HG03139 (cell line): Measurements from ENCODE around the gene FRMD5.

Source experiments
- ATAC-seq: cut with Tn5 transposase; IDR thresholded peaks from one replicate; pipeline ENCODE4 v1.9.1; 2021; ENCODE audit not compliant: unreplicated experiment

Gene FRMD5

DNA sequence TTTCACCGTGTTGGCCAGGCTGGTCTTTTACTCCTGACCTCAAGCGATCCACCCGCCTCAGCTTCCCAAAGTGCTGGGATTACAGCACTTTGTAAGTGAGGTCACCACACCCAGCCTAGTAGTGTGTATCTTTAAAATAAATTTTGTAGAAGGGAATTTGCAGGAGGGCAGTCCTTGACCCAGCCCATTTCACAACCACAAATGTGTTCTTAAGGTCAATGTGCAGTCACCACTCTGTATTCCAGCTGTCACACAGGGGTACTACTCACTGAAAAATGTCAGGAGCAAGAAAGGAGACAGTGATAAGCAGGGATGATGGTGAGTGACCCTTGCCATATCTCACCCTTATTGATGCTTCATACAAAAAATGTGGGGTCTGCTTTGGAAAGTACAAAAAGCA lies 98.5 kb downstream of the FRMD5 start:
- no peak for ATAC-seq

DNA sequence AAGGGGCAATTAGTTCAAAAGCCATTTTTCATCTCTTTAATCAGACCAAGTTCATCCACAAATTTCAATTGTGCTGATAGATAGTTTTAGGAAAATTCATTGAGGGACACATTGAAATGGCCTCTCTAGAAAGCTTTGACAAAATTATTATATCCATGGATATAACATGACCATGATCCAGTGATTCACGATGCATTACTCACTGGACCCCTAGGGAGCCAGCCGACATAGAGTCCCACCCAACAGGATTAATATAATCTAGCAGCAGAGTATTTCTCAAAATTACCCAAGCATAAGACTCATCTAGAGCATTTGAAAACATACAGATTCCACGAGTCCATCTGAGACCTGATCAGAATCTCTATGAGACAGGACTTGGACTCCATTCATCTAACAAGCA lies 100.3 kb downstream of the FRMD5 start:
- ATAC-seq: no peak

GRCh38 chr15:44093836-44094235 lies 101.2 kb downstream of the FRMD5 start:
- ATAC-seq: no peak

DNA sequence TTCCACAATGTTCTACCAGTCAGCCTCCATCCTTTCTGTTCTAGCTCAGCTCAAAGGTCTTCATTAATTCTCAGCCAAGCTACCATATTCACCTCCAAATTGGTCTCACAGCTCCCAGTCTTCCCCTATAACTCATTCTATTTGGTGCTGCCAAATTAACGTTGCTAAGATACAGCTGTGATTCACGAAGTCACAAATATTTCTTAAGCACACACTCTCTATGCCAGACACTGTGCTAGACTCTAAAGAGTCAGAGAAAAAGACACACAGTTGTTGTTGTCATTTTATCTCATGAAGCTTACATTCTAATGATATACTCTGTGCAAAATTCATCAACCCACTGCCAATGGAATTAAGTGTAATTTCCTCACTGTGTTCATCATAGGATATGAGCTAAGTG lies 102.8 kb downstream of the FRMD5 start:
- ATAC-seq: no peak

GRCh38 chr15:44087578-44088465 lies 107.2 kb downstream of the FRMD5 start:
- ATAC-seq: no peak

DNA sequence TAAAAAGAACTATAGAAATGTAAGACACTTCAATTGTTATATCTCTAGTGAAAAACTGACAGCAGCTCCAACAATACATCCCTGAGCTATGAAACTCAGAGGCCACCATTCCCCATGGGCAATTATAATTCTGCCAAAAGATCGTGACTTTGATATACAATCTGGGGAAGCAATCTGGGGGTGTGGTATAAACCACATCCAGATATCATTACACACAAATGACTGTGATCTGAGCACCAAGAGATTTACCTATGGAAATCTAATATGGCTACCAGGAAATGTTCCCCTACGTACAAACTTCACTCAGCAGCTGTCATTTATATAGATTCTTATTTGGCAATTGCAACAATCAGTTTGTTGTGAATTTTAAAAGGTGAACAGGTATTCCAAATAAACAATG lies 110.3 kb downstream of the FRMD5 start:
- ATAC-seq: no peak

GRCh38 chr15:44084171-44084570 lies 110.9 kb downstream of the FRMD5 start:
- no peak for ATAC-seq

- ATAC-seq: no peak
These were observed 112.4 kb downstream of the FRMD5 start for GRCh38 chr15:44082558-44083157.

GRCh38 chr15:44081026-44082013 lies 113.8 kb downstream of the FRMD5 start:
- no peak for ATAC-seq

- ATAC-seq: no peak
These were observed 119.5 kb downstream of the FRMD5 start for GRCh38 chr15:44075535-44075934.

GRCh38 chr15:44069489-44069888 lies 125.6 kb downstream of the FRMD5 start:
- ATAC-seq: no peak

DNA sequence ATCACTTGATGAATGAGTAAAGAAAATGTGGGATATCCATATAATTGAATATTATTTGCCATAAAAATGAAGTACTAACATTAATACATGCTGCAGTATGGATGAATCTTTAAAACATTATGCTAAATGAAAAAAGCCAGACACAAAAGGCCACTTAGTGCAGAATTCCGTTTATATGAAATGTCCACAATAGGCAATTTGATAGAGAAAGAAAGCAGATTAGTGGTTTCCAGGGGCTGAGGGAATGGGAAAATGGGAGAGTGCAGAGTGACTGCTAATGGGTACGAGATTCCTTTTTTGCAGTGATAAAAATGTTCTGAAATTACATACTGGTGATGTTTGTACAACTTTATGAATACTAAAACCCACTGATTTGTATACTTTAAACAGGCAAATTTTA lies 126.7 kb downstream of the FRMD5 start:
- no peak for ATAC-seq

- no peak for ATAC-seq
These were observed 128.8 kb downstream of the FRMD5 start for GRCh38 chr15:44066211-44066827.

GRCh38 chr15:44064706-44065105 lies 130.4 kb downstream of the FRMD5 start:
- ATAC-seq: no peak

DNA sequence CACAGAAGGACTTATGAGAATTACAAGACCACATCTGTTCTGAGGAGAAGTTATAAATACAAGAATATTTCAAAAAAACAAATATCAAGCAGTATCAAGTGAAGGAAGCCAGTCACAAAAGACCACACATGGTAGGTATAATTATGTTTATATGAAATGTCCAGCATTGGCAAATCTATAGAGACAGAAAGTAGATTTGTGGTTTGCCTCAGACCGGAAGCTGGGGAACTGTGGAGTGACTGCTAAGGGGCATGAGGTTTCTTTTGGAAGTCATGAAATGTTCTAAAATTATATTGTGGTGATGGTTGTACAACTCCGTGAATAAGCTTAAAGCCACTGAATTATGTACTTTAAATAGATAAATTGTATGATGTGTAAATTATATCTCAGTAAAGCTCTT lies 136.9 kb downstream of the FRMD5 start:
- ATAC-seq: no peak

DNA sequence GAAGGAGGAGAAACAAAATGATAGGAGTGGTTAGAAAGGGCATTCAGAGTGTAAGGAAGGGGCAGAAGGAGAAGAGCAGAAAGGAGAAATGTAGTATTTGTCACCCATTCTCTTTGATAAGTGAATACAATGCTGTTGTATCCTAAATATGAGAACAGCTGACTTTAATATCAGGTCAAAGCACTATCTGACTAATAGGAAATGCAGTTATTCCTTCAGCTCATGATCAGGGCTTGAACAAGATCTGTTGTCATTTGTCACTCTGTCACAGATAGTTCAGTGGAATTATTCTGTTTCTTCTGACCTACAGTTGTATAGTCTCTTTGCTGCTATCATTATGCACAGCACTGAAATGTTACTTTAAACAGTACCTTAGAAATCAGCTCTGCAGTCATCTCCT lies 149.4 kb downstream of the FRMD5 start:
- ATAC-seq: no peak

GRCh38 chr15:44045217-44045616 lies 149.9 kb downstream of the FRMD5 start:
- no peak for ATAC-seq

GRCh38 chr15:44038755-44039191 lies 156.3 kb downstream of the FRMD5 start:
- no peak for ATAC-seq

DNA sequence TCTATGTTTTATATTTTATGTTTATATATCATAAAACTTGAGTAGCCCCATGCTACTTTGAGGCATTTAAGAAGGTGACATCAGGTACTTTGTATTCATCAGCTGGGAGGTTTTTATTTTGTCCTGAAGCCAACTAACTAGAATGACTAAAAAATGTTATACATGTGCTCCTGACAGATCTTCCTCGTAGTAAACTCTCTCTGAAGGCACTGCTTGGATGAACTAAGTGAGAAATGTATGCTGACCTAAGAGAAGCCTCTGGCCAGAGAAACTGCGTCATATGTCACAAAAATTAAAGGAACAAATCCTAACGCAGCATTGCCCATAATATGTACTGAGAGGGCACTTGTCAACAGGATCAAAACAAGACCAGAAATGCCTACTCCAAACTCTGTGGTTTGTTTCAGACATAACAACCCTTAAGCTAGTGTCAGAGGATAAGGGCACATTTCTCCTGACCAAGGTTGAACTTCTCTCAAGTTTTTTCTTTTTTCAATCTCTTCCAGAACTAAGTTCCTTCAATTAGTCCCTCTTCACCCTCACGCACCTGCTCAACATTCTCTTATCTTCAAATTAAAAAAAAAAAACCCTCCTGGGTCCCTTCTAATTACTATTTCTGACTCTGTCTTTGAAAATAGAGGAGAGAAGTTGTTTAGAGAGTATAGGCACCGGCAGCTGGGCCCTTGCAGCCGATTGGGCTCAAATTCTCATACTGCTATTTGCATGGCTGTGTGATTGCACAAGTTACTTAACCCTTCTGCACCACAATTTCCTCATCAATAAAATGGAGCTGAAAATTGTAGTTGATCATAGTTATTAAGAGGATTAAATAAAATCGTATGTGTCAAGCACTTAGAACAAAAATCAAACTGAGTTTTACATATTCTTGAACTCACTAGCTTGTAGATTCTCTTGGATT lies 159.0 kb downstream of the FRMD5 start:
- ATAC-seq: no peak
